Measurements from ENCODE around the gene AUTS2. TPM values are rescaled to one million over a fixed set of nuclear protein-coding genes. Genes with fewer than 3 reads are reported as not detected.

AUTS2 gene
- total and polyA plus RNA-seq, 9 of the 15 experiments (the other 6 are each of a cell fraction or from before 2014, with no cell fraction given) = 0.58 TPM; not detected in 8

GRCh38 chr7:69836702-69837101 is 238.4 kb downstream of the AUTS2 start:
- H3K27ac ChIP-seq (ENCODE audit: extremely low read depth, low read depth, low read length) = no peak overlapping the region
- intact Hi-C loops (cut with micrococcal nuclease) (no loop called here), in situ Hi-C loops (cut with MboI) (no loop called here)
- ATAC-seq (no peak), DNase-seq (ENCODE audit: extremely low read depth in 1 of 4, low spot score in 3 of 4) (no peak), FAIRE-seq (no peak)
- no peaks in the 10 kb centered on the region for H4K20me1 ChIP-seq (replicated peaks; ENCODE audit: control insufficient read depth, insufficient read depth, low read length)
- no peak overlapping the region for H2AFZ ChIP-seq (ENCODE audit: low read depth, low read length)
- no peaks in the 10 kb centered on the region for H3K4me1 ChIP-seq (replicated peaks in 1 of 2; ENCODE audit: control insufficient read depth in 2 of 2, insufficient read depth in 2 of 2, low read length in 2 of 2)
- TF ChIP-seq CBFB (CRISPR knock-in tag; IDR thresholded peaks at IDR 0.05) (no peak), RAD21 (CRISPR knock-in tag; conservative IDR thresholded peaks at IDR 0.05 in 1 of 2, IDR thresholded peaks at IDR 0.05 in 1 of 2) (peak in 1 of 2 experiments; percentile 7; a peak in 1 of 4 replicates)
- POLR2A ChIA-PET = interaction anchor here (0.5 to 0.6 kb wide), 2 partner anchors 76 to 1791 kb away, joined by 3 read pairs; no protein-coding TSS in a partner anchor
- H3K36me3 ChIP-seq (ENCODE audit: control insufficient read depth, insufficient read depth, low read length) = no peaks in the 10 kb centered on the region
- no peaks in the 10 kb centered on the region for H3K9me1 ChIP-seq (ENCODE audit: control insufficient read depth, insufficient read depth, low read length)
- WGBS (ENCODE audit: insufficient coverage, low coverage, missing lambda C conversion rate) = 3% methylated on average over 7 of the region's 7 CpGs
- no peak overlapping the region for H3K9ac ChIP-seq (ENCODE audit: insufficient read depth in 1 of 2, low read depth in 2 of 2, low read length in 2 of 2)
- no peaks in the 10 kb centered on the region for H3K9me3 ChIP-seq (replicated peaks; ENCODE audit: control insufficient read depth, insufficient read depth, low read depth, low read length)
- no peaks in the 10 kb centered on the region for H3K79me2 ChIP-seq (ENCODE audit: control insufficient read depth, insufficient read depth, low read length)
- no peak overlapping the region for H3K4me2 ChIP-seq (ENCODE audit: insufficient read depth, low read length)
- no peaks in the 10 kb centered on the region for H3K27me3 ChIP-seq (ENCODE audit: control insufficient read depth in 2 of 2, insufficient read depth in 2 of 2, low read length in 2 of 2)
- no peak overlapping the region for H3K4me3 ChIP-seq
- no TSS peak for BruUV-seq (replicated peaks)
- CTCF ChIA-PET (ENCODE audit: low intra/inter-chr PET ratio) = no interaction called here

- H3K79me2 ChIP-seq (ENCODE audit: control insufficient read depth, insufficient read depth, low read length) = no peaks in the 10 kb centered on the region
- FAIRE-seq = no peak
- ChIA-PET CTCF (ENCODE audit: low intra/inter-chr PET ratio) (no interaction called here), POLR2A (interaction anchor here (0.5 to 0.6 kb wide), 3 partner anchors 77 to 1702 kb away, joined by 3 to 5 read pairs (median 3); no protein-coding TSS in a partner anchor)
- no peaks in the 10 kb centered on the region for H4K20me1 ChIP-seq (replicated peaks; ENCODE audit: control insufficient read depth, insufficient read depth, low read length)
- DNase-seq (ENCODE audit: extremely low read depth in 1 of 4, low spot score in 3 of 4) = no peak
- no TSS peak for BruUV-seq (replicated peaks)
- TF ChIP-seq ZNF507 (tag; conservative IDR thresholded peaks at IDR 0.05) (no peak), SAP30 (IDR thresholded peaks at IDR 0.05; ENCODE audit: borderline replicate concordance, insufficient read depth, low read depth, low read length, poor library complexity, severe bottlenecking) (no peak), ZNF436 (CRISPR knock-in tag; IDR thresholded peaks at IDR 0.05) (no peak), RBM39 (optimal IDR thresholded peaks at IDR 0.05; ENCODE audit: low read depth, low read length) (no peak), GABPB1 (CRISPR knock-in tag; IDR thresholded peaks at IDR 0.05) (no peak), PPARD (CRISPR knock-in tag; IDR thresholded peaks at IDR 0.05) (no peak), ZNF766 (CRISPR knock-in tag; conservative IDR thresholded peaks at IDR 0.05) (no peak), ESRRB (CRISPR knock-in tag; IDR thresholded peaks at IDR 0.05; ENCODE audit: borderline replicate concordance) (no peak), ZSCAN29 (IDR thresholded peaks at IDR 0.05) (no peak), NR2F6 (CRISPR knock-in tag; IDR thresholded peaks at IDR 0.05) (no peak), ZNF551 (CRISPR knock-in tag; IDR thresholded peaks at IDR 0.05) (no peak), ZNF24 (IDR thresholded peaks at IDR 0.05) (no peak), FOXJ3 (CRISPR knock-in tag; IDR thresholded peaks at IDR 0.05) (no peak)
- H3K9me3 ChIP-seq (replicated peaks; ENCODE audit: control insufficient read depth, insufficient read depth, low read depth, low read length) = no peaks in the 10 kb centered on the region
- intact Hi-C loops (cut with micrococcal nuclease) = no loop called here
- H3K4me1 ChIP-seq (replicated peaks in 1 of 2; ENCODE audit: control insufficient read depth in 2 of 2, insufficient read depth in 2 of 2, low read length in 2 of 2) = no peaks in the 10 kb centered on the region
- 3% methylated on average over 6 of the region's 6 CpGs for WGBS (ENCODE audit: insufficient coverage, low coverage, missing lambda C conversion rate)
- H3K36me3 ChIP-seq (ENCODE audit: control insufficient read depth, insufficient read depth, low read length) = no peaks in the 10 kb centered on the region
- no peaks in the 10 kb centered on the region for H3K27me3 ChIP-seq (ENCODE audit: control insufficient read depth in 2 of 2, insufficient read depth in 2 of 2, low read length in 2 of 2)
- no peak overlapping the region for H3K4me3 ChIP-seq
- ATAC-seq = no peak
- no peak overlapping the region for H3K4me2 ChIP-seq (ENCODE audit: insufficient read depth, low read length)
- H3K27ac ChIP-seq (ENCODE audit: extremely low read depth, low read depth, low read length) = no peak overlapping the region
- H3K9ac ChIP-seq (ENCODE audit: insufficient read depth in 1 of 2, low read depth in 2 of 2, low read length in 2 of 2) = no peak overlapping the region
- no peak overlapping the region for H2AFZ ChIP-seq (ENCODE audit: low read depth, low read length)
- in situ Hi-C loops (cut with MboI) = no loop called here
- H3K9me1 ChIP-seq (ENCODE audit: control insufficient read depth, insufficient read depth, low read length) = no peaks in the 10 kb centered on the region
Measured at GRCh38 chr7:69837387-69838068, 239.3 kb downstream of the AUTS2 start.
